GM12878 (cell line): ENCODE data around the gene TFCP2L1. TPM values are rescaled to one million over a fixed set of nuclear protein-coding genes. Genes with fewer than 3 reads are reported as not detected.

Experiments
- ATAC-seq: fragments of 200-7000 bp; cut with Tn5 transposase; 3 replicates; pipeline ENCODE4 v1.9.1; 2020; ENCODE audit warnings: mild to moderate bottlenecking, moderate library complexity
- BruUV-seq: library from RNA; stranded (reverse); fragments of 400-500 nt; replicated peaks from 2 replicates; lab custom pipeline; 2021; lab: Mats Ljungman, UMichigan
- CTCF ChIA-PET: fragments of 300-600 bp; sonication (Branson Sonifier 250); formaldehyde crosslinking; extraction: SDS; loops from one replicate; lab custom pipeline; 2021; ENCODE audit warnings: inconsistent platforms; lab: Yijun Ruan, JAX
- POLR2A ChIA-PET: fragments of 350-600 bp; formaldehyde crosslinking; extraction: SDS; loops from one replicate; lab custom pipeline; 2021; ENCODE audit warnings: inconsistent platforms; lab: Charles Lee
- RAD21 ChIA-PET: fragments of 300-600 bp; sonication (Branson Sonifier 250); formaldehyde crosslinking; loops from one replicate; lab custom pipeline; 2023; ENCODE audit warnings: antibody characterized with exemption; ENCODE audit not compliant: unreplicated experiment; lab: Charles Lee
- SMC1A ChIA-PET: fragments of 300-600 bp; sonication (Branson Sonifier 250); formaldehyde crosslinking; loops from one replicate; lab custom pipeline; 2023; ENCODE audit not compliant: unreplicated experiment, uncharacterized antibody; lab: Charles Lee
- DNase-seq: peaks from one replicate; pipeline ENCODE4 v3.0.0-alpha.2; 2011; ENCODE audit warnings: low read depth, low spot score
- FAIRE-seq: peaks from 3 replicates; lab custom pipeline; 2011; peaks lifted over from hg19 to GRCh38; lab: Jason Lieb, UNC
- H2AFZ ChIP-seq: 2 replicates; pipeline ENCODE4 v1.6.0; 2011; ENCODE audit warnings: low read depth, low read length, control low read depth; ENCODE audit not compliant: control insufficient read depth
- H3K27ac ChIP-seq: 2 replicates; pipeline ENCODE4 v1.5.1; 2011; ENCODE audit warnings: control low read depth; ENCODE audit not compliant: control insufficient read depth, insufficient read depth
- H3K27me3 ChIP-seq, 2 experiments: replicated peaks in 1 of 2; 2 replicates each; pipeline versions ENCODE4 v1.6.0 to v1.6.1; 2011; ENCODE audit warnings: low read length in 1 of 2; ENCODE audit not compliant: control insufficient read depth in 2 of 2, insufficient read depth in 2 of 2
- H3K36me3 ChIP-seq, 2 experiments: 2 replicates each; pipeline ENCODE4 v1.5.1; 2011; ENCODE audit warnings: low read length in 1 of 2; ENCODE audit not compliant: control insufficient read depth in 2 of 2, insufficient read depth in 2 of 2
- H3K4me1 ChIP-seq: 2 replicates; pipeline ENCODE4 v1.6.1; 2011; ENCODE audit warnings: mild to moderate bottlenecking, low read length, moderate library complexity, mixed read lengths; ENCODE audit not compliant: control insufficient read depth, insufficient read depth
- H3K4me2 ChIP-seq: 2 replicates; pipeline ENCODE4 v1.6.0; 2011; ENCODE audit warnings: control low read depth; ENCODE audit not compliant: control insufficient read depth, insufficient read depth
- H3K4me3 ChIP-seq: fragments of 200-600 bp; sonication (generic); 2 replicates; pipeline ENCODE4 v1.5.1; 2016
- H3K79me2 ChIP-seq: 2 replicates; pipeline ENCODE4 v1.6.0; 2011; ENCODE audit warnings: low read length; ENCODE audit not compliant: control insufficient read depth, insufficient read depth
- H3K9ac ChIP-seq: 2 replicates; pipeline ENCODE4 v1.8.0; 2011; ENCODE audit warnings: low read length, control low read depth, mixed read lengths; ENCODE audit not compliant: control insufficient read depth, insufficient read depth
- H3K9me3 ChIP-seq: replicated peaks from 3 replicates; pipeline ENCODE4 v1.5.1; 2011; ENCODE audit warnings: mild to moderate bottlenecking, low read length; ENCODE audit not compliant: control insufficient read depth, insufficient read depth
- H4K20me1 ChIP-seq: 2 replicates; pipeline ENCODE4 v1.6.0; 2011; ENCODE audit not compliant: control insufficient read depth, insufficient read depth
- ATF7 ChIP-seq: fragments of 450-650 bp; IDR thresholded peaks from 2 replicates; pipeline ENCODE4 v1.6.1; 2016; ENCODE audit warnings: low read depth, mild to moderate bottlenecking
- FOS ChIP-seq: IDR thresholded peaks from 3 replicates; pipeline ENCODE4 v1.6.1; 2011; ENCODE audit warnings: borderline replicate concordance; ENCODE audit not compliant: insufficient read length; ENCODE audit errors: extremely low read depth
- MEF2A ChIP-seq: IDR thresholded peaks from 2 replicates; pipeline ENCODE4 v1.6.1; 2011; ENCODE audit warnings: low read depth, mild to moderate bottlenecking, low read length, moderate library complexity; ENCODE audit not compliant: insufficient read depth
- POLR2A ChIP-seq: IDR thresholded peaks from 2 replicates; pipeline ENCODE4 v1.6.1; 2011; ENCODE audit warnings: low read depth, mild to moderate bottlenecking, low read length
- in situ Hi-C: fragments of 300-500 bp; cut with MboI; formaldehyde crosslinking; loops from 9 replicates; pipeline ENCODE4 v1.14.3; 2018; ENCODE audit warnings: mixed read lengths
- intact Hi-C: fragments of 100-400 bp; cut with micrococcal nuclease; formaldehyde crosslinking; loops from one replicate; pipeline ENCODE4 v1.14.2; 2022; ENCODE audit not compliant: unreplicated experiment
- polyA plus RNA-seq, 11 experiments: library from polyadenylated mRNA; depleted of rRNA in 4 of 11; unstranded in 6 of 11; stranded (reverse) in 5 of 11; fragments of >200 nt; fragmentation: Nextera tagmentation in 4 of 11; fragmentation: Illumina TruSeq in 1 of 11; extraction: Ambion mirVana in 4 of 11; extraction: Trizol in 1 of 11; gene quantifications; 1 replicate in 1 of 11; 2 replicates in 10 of 11; pipeline versions ENCODE4 v1.2.1 to v1.2.3, GENCODE V29; 2011 to 2016; ENCODE audit warnings: inconsistent platforms in 2 of 11, missing spikeins in 2 of 11, low read depth in 1 of 11
- total RNA-seq, 4 experiments: library from RNA; depleted of rRNA in 3 of 4; stranded (reverse); fragments of >200 nt in 3 of 4; fragmentation: Illumina TruSeq in 1 of 4; extraction: Trizol in 1 of 4; gene quantifications; 2 replicates each; pipeline versions ENCODE4 v1.2.1 to v1.2.3, GENCODE V29; 2013 to 2021
- TF ChIP-seq, protein P1 (sequence below): IDR thresholded peaks from 2 replicates; pipeline ENCODE4 v1.6.1; 2011; ENCODE audit warnings: low read depth, low read length, improper control_type of control experiment, borderline replicate concordance
- TF ChIP-seq, protein P2 (sequence below): fragments of 450-650 bp; IDR thresholded peaks from 2 replicates; pipeline ENCODE4 v1.6.1; 2017; ENCODE audit warnings: low read depth, mild to moderate bottlenecking, moderate library complexity

TFCP2L1 gene
- total and polyA plus RNA-seq, 10 of the 15 experiments (the other 5 are each of a cell fraction or from before 2014, with no cell fraction given) = 0.02 to 0.21 (median 0.09) TPM; not detected in 1

DNA sequence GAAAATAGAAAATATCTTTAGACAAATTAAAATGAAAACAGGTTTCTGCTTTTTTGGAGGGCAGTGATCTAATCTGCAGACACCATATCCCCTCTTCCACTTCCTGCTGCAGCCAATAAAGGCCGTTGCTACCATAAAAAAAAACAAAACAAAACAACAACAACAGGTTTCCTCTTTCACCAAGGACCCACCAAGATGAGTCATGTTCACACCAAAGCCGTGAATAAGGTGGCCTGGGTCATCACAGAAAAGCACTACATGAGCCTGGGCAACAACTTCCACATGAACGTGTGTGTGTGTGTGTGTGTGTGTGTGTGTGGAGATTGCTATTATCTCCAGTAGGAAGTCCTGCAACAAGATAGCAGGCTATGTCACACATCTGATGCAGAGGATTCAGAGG is 24.8 kb upstream of the TFCP2L1 start (continued):
- TF ChIP-seq MEF2A (no peak), FOS (no peak)
- TF ChIP-seq, all 136 proteins: peak for 0

DNA sequence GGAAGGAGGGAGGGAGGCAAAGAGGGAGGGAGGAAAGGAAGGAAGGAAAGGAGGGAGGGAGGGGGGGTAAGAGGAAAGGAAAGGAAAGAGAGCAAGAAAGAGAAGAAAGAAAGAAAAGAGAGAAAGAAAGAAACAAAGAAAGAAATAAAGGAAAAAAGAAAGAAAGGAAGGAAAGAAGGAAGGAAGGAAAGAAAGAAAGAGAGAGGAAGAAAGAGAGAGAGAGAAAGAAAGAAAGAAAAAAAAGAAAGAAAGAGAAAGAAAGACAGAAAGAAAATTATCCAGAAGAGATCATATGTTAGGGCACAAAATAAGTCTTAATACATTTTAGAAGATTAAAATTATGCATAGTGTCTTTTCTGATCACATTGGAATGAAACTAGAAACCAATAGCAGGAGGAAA is 24.3 kb upstream of the TFCP2L1 start:
- H3K4me1 ChIP-seq = no peaks in the 10 kb centered on the region
- DNase-seq (no peak), ATAC-seq (no peak), FAIRE-seq (no peak)
- H2AFZ ChIP-seq = no peak overlapping the region
- POLR2A ChIA-PET = no interaction called here
- no peak overlapping the region for H3K27ac ChIP-seq
- RAD21 ChIA-PET = no interaction called here
- CTCF ChIA-PET = no interaction called here
- H3K79me2 ChIP-seq = no peaks in the 10 kb centered on the region
- no peak overlapping the region for H3K4me3 ChIP-seq
- H3K4me2 ChIP-seq = no peak overlapping the region
- no TSS peak for BruUV-seq
- no peaks in the 10 kb centered on the region for H3K36me3 ChIP-seq
- H3K9ac ChIP-seq = no peak overlapping the region
- intact Hi-C loops = no loop called here
- no peak for TF ChIP-seq POLR2A
- TF ChIP-seq ATF7 = no peak
- TF ChIP-seq, protein P1, sequence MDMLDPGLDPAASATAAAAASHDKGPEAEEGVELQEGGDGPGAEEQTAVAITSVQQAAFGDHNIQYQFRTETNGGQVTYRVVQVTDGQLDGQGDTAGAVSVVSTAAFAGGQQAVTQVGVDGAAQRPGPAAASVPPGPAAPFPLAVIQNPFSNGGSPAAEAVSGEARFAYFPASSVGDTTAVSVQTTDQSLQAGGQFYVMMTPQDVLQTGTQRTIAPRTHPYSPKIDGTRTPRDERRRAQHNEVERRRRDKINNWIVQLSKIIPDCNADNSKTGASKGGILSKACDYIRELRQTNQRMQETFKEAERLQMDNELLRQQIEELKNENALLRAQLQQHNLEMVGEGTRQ = no peak
- TF ChIP-seq, protein P2, sequence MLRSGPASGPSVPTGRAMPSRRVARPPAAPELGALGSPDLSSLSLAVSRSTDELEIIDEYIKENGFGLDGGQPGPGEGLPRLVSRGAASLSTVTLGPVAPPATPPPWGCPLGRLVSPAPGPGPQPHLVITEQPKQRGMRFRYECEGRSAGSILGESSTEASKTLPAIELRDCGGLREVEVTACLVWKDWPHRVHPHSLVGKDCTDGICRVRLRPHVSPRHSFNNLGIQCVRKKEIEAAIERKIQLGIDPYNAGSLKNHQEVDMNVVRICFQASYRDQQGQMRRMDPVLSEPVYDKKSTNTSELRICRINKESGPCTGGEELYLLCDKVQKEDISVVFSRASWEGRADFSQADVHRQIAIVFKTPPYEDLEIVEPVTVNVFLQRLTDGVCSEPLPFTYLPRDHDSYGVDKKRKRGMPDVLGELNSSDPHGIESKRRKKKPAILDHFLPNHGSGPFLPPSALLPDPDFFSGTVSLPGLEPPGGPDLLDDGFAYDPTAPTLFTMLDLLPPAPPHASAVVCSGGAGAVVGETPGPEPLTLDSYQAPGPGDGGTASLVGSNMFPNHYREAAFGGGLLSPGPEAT = no peak
- TF ChIP-seq, all 136 proteins: peak for 0
- Histone ChIP-seq H3K27me3 (no peaks in the 10 kb centered on the region), H4K20me1 (no peaks in the 10 kb centered on the region), H3K9me3 (no peaks in the 10 kb centered on the region)
- in situ Hi-C loops = no loop called here
- SMC1A ChIA-PET = no interaction called here
